ENCODE results near the gene CABYR.

CABYR gene

DNA sequence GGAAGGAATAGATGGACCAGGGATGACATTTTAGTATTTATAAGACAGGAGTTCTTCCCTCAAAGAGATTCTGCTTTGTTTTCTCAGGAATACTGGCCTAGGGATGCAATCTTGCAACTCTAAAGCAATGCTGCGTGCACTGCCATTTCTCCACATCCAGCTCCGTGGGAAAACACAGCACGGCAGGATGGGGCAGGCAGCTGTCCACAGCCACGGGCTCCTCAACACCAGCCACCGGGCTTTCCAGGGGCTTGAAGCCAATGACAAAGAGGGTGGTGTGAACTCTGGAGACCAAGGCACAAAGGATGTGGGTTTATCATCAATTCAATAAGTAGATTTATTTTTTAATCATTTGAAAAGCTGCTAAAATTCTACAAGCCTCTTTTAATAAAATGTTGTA is 49.3 kb downstream of the CABYR start:
- no peak overlapping the region for H3K4me3 ChIP-seq (ENCODE audit: low read length)
- TF ChIP-seq, protein P1, sequence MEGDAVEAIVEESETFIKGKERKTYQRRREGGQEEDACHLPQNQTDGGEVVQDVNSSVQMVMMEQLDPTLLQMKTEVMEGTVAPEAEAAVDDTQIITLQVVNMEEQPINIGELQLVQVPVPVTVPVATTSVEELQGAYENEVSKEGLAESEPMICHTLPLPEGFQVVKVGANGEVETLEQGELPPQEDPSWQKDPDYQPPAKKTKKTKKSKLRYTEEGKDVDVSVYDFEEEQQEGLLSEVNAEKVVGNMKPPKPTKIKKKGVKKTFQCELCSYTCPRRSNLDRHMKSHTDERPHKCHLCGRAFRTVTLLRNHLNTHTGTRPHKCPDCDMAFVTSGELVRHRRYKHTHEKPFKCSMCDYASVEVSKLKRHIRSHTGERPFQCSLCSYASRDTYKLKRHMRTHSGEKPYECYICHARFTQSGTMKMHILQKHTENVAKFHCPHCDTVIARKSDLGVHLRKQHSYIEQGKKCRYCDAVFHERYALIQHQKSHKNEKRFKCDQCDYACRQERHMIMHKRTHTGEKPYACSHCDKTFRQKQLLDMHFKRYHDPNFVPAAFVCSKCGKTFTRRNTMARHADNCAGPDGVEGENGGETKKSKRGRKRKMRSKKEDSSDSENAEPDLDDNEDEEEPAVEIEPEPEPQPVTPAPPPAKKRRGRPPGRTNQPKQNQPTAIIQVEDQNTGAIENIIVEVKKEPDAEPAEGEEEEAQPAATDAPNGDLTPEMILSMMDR (conservative IDR thresholded peaks at IDR 0.05; ENCODE audit: low read length), result no peak
- DNase-seq (ENCODE audit: low read depth), result no peak

DNA sequence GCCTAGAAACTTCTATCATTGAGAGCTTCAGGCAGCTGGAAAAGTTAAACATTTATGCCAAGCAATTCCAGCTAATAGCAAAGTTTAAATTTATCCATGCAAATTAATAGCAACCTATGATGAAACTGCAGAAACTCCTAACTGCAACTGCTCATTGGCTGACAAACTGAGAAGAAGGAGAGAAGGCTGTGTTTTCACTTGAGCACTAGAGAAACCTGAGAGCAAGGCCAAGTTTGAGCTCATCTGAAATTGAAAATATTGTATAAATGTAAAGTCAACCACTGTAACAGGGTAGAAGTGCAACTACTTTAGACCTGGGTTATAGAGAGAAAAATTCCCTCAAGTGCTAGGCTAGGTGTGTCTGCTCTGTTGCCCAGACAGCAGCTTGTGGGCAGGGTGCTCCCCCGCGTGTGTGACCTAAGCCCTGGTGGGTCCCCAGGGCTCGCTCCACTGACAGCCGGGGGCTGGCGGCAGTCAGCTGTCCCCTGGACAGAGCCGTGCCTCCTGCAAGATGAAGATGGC is 50.2 kb downstream of the CABYR start:
- DNase-seq (ENCODE audit: low read depth), result no peak
- H3K4me3 ChIP-seq (ENCODE audit: low read length), result no peak overlapping the region
- TF ChIP-seq, protein P1 (conservative IDR thresholded peaks at IDR 0.05; ENCODE audit: low read length), result no peak

DNA sequence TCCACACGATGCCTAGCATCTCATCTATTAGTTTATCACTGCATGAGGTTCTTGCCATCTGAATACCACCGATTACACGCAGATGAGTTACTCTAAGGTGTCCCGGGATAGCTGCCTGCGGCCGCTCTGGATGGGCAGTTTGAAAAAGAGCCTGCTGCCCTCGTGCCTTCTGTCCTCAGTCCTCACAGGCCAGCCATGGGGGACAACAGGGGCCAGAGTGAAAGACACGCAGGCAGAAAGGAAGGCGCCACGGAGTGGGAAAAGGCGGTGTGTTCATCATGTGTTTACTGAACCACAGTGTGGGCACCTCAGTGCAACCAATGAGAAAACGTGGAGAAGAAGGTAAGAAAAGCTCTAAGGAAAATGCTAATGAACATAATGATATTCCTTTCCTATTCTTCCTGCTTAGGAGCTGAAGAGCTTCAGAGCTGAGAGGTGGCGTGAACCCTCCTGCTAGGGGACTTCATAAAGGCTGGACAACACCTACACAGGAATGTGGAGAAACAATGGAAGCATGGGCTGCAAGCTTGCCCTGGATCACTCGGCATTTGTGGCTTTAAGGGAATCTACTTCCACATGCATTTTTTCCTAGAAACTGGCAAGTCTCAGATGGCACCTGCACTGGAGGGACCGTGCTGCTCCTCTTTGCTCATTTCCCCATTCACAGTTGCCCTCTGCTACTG is 50.9 kb downstream of the CABYR start:
- H3K4me3 ChIP-seq (ENCODE audit: low read length), result no peak overlapping the region
- TF ChIP-seq, protein P1 (conservative IDR thresholded peaks at IDR 0.05; ENCODE audit: low read length), result no peak
- no peak for DNase-seq (ENCODE audit: low read depth)

DNA sequence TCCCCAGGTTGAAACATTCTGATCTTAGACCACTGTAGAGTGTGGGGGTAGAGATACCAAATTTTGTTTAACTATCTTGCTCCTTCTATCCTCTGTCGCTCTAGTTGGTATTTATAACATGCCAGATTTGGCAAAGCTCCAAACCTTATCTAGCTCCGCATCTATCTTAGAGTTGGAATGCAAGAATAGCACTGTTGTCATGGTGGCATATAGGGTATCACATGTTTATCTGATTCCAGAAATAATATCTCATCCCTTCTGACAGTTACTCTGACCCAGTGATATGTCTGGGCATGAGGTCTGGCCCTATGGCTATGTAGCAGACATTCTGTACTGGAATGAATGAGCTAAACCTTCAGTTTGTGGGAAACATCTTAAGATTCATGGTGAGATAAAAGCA is 51.7 kb downstream of the CABYR start:
- no peak overlapping the region for H3K4me3 ChIP-seq (ENCODE audit: low read length)
- TF ChIP-seq, protein P1 (conservative IDR thresholded peaks at IDR 0.05; ENCODE audit: low read length), result no peak
- no peak for DNase-seq (ENCODE audit: low read depth)

DNA sequence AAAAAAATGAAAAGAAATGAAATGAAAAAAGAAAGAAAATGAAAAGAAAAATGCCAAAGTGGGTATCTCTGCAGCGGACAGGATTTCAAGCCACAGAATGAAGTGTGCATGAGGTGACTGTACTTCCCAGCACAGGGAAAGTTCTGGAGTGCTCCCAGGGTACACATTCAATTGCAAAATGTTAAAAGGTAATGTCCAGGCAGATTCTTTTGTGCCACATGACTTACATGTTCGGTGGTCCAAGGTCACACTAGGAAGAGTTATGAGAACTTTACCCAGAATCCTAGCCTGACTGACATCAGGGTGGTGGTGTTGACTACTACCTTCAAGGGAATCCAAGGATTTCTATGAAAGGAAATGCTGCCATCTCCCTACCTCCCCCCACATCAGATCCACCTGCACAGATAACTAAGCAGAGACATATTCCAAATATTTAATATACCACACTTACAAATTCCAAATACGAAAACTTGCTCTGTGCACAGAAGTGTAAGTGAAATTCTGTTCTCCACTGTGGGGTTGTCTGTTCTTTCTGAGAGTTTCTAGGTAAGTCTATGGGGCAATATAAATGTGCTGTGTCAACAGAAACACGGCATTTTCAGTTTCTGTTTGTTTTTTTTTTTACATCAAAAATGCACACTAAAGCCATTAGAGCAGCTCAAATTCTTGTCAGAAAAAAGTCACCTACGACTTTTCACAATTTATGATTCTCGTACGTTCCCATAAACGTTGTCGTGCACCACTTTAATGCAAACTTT is 56.6 kb downstream of the CABYR start:
- TF ChIP-seq, protein P1 (conservative IDR thresholded peaks at IDR 0.05; ENCODE audit: low read length), result no peak

DNA sequence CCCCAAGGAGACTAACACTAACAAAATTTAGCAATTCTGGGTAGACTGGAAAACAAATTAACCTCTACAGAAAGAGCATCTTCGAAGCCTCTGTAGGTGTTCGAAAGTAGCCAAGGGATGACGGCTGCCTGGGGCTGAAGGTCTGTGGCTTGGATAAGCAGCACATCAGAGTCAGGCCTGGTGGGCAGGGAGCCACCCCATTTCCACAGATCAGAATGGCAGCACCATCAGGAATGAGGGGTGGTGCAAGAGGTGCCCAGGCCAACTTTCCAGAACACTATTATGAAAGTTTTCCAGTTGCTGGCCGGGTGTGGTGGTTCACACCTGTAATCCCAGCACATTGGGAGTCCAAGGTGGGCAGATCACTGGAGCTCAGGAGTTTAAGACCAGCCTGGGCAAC is 57.9 kb downstream of the CABYR start:
- no peak overlapping the region for H3K4me3 ChIP-seq (ENCODE audit: low read length)
- DNase-seq (ENCODE audit: low read depth), result no peak
- TF ChIP-seq, protein P1 (conservative IDR thresholded peaks at IDR 0.05; ENCODE audit: low read length), result no peak

More for the DNA sequence above, 56.6 kb downstream of the CABYR start:
- no peak overlapping the region for H3K4me3 ChIP-seq (ENCODE audit: low read length)
- no peak for DNase-seq (ENCODE audit: low read depth)

DNA sequence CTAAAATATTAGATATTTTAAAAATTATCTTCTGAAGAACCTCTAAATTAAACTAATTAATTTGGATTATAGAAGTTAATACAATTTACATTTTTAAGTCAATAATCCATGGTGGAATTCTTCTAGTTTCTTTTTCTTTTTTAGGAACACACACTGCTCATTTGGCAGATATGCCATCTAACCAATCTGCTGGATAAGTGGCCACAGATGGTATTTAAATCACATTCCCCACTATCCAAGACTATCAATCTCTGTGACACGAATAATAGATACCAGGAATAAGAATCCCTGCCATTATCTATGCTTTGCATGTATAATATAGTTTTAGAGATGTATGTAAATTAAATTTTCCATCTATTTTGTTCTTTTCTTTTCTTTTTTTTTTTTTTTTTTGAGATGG is 58.5 kb downstream of the CABYR start:
- peak; percentile 31 for DNase-seq (ENCODE audit: low read depth)
- H3K4me3 ChIP-seq (ENCODE audit: low read length), result no peak overlapping the region
- TF ChIP-seq, protein P1 (conservative IDR thresholded peaks at IDR 0.05; ENCODE audit: low read length), result no peak
